LNCAP (cell line): ENCODE data around the gene AP3D1.
A peak's percentile ranks its signal among the peaks of the same experiment; 100 is the strongest.

Experiments used
- TF ChIP-seq, protein P1 (sequence below): fragments of 450-650 bp; IDR thresholded peaks from 2 replicates; pipeline ENCODE4 v1.5.1; 2017; ENCODE audit warnings: mild to moderate bottlenecking

Gene AP3D1

GRCh38 chr19:2096034-2096479 lies 55.3 kb downstream of the AP3D1 start, which contains the start of gene MOB3A:
Gene MOB3A (minus strand): TSS chr19:2096326. CDS start chr19:2078560, 17,766 bp downstream.
- TF ChIP-seq, protein P1, sequence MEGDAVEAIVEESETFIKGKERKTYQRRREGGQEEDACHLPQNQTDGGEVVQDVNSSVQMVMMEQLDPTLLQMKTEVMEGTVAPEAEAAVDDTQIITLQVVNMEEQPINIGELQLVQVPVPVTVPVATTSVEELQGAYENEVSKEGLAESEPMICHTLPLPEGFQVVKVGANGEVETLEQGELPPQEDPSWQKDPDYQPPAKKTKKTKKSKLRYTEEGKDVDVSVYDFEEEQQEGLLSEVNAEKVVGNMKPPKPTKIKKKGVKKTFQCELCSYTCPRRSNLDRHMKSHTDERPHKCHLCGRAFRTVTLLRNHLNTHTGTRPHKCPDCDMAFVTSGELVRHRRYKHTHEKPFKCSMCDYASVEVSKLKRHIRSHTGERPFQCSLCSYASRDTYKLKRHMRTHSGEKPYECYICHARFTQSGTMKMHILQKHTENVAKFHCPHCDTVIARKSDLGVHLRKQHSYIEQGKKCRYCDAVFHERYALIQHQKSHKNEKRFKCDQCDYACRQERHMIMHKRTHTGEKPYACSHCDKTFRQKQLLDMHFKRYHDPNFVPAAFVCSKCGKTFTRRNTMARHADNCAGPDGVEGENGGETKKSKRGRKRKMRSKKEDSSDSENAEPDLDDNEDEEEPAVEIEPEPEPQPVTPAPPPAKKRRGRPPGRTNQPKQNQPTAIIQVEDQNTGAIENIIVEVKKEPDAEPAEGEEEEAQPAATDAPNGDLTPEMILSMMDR: peak; percentile 62

DNA sequence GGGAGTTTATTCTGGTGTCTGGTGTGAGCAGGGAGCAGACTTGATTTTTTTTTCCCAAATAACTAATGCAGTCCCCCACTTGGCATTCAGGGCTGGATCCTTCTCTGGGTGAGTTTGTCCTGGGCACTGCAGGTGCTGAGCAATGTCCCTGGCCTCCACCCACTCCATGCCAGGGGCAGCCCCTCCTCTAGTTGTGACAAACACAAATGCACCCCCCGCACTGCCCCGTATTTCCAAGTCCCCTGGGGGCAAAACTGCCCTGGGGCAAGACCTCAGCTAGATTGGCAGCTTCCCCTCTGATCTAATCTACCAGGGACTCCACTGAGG lies 61.7 kb downstream of the AP3D1 start:
- TF ChIP-seq, protein P1: no peak

- TF ChIP-seq, protein P1: no peak
Observed at GRCh38 chr19:2089001-2089711, 62.2 kb downstream of the AP3D1 start.

DNA sequence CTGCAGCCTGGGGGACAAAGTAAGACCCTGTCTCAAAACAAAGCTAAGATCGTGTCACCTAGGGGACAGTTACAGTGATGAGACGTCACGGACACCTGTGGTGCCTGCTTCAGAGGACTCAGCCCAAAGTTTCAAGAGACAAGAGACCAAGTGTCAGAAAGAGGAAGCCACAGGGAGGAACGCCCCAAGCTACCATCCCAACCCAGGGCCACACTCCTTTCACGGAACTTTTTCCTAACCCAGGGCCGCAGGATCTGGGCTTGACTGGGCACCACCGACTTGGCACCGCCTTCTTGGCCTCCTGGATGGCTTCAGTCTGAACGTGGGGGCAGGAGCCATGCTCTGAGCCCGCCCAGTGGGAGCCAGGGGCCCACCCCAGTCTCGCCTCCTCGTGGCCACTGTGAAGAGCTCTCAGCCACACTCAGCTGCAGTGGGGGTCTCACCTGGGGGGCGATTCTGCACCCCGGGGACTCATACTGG lies 63.7 kb downstream of the AP3D1 start:
- TF ChIP-seq, protein P1: no peak

DNA sequence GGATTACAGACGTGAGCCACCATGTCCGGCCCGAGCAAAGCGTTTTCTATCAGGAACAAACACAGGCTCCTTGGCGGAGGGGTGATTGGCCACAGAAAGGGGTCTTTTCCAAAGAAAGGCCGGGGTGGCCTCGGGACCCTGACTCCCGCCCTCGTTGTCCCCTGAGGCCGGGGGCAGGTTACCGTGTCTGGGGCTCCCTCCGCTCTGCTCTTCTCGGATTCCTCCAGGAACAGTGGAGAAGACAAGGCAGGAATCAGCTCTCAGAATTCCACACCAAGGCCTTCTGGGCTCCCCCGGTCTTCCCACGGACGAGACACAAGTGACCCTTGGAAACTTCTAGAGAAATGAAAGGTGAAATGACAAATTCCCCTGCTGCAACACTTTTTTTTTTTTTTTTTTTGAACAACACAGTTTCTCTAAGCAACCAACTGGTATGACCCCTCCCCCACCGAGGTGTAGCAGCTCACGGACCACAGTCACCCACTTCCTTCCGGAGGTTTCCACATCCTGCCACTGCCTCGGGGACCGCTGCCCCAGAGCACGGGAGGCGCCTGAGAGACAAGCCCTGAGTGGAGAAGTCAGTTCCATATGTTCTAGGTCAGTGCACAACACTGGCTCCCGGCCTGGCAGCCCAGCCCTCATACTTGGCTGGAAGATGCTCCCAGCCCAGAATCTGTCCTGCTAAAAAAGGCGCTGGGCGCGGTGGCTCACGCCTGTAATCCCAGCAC lies 66.2 kb downstream of the AP3D1 start:
- TF ChIP-seq, protein P1: no peak

DNA sequence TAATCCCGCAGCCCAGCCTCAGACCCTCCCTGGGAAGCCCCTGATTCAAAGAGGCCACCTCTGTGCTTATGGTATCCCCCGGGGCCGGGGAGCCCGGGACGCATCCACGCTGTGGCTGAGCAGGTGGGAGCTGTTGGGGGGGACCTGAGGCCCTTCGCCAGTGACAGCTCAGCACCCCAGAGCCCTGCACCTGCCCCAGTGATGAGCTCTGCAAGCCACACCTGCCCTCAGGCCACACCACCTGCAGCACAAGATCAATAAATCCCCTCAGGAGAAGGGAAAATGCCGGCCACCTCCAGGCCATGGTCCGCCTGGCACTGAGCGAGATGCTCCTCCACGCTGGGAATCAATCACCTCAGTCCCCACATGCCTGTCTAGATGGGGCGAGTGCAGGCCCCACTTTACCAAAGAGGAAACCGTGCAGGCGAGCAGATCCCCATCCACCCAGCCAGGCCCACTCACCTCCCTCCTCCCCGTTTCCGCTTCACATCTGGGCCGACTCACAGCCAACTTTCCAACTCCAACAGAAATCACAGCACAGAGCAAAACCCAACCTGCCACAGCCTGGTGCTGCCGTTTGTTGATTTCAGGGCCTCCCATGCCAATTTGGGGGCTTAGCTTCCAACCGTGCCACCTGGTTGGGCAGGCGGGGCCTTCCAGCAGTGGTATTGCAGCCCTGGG lies 68.1 kb downstream of the AP3D1 start:
- TF ChIP-seq, protein P1: no peak
